ENCODE data around the gene MARCHF9.
A peak's percentile ranks its signal among the peaks of the same experiment; 100 is the strongest.

Gene MARCHF9

GRCh38 chr12:57755454-57756372 lies 810 bp downstream of the MARCHF9 start:
- in situ Hi-C loops (cut with HindIII; ENCODE audit: low pct_unique_long_range_greater_than_20kb, low sequenced_read_pairs), result no loop called here
- DNase-seq (ENCODE audit: low read depth in 1 of 2, low spot score in 1 of 2), result peak; percentile 50 to 60
- TF ChIP-seq JUND (IDR thresholded peaks at IDR 0.05; ENCODE audit: low read depth), result no peak

GRCh38 chr12:57756406-57757341 lies 1.8 kb downstream of the MARCHF9 start:
- TF ChIP-seq JUND (IDR thresholded peaks at IDR 0.05; ENCODE audit: low read depth), result no peak
- DNase-seq (ENCODE audit: low read depth in 1 of 2, low spot score in 1 of 2), result no peak
- in situ Hi-C loops (cut with HindIII; ENCODE audit: low pct_unique_long_range_greater_than_20kb, low sequenced_read_pairs), result no loop called here

- no peak for TF ChIP-seq JUND (IDR thresholded peaks at IDR 0.05; ENCODE audit: low read depth)
- in situ Hi-C loops (cut with HindIII; ENCODE audit: low pct_unique_long_range_greater_than_20kb, low sequenced_read_pairs), result no loop called here
- no peak for DNase-seq (ENCODE audit: low read depth in 1 of 2, low spot score in 1 of 2)
Observed at GRCh38 chr12:57757771-57758170, 2.9 kb downstream of the MARCHF9 start.

- no peak for DNase-seq (ENCODE audit: low read depth in 1 of 2, low spot score in 1 of 2)
- TF ChIP-seq JUND (IDR thresholded peaks at IDR 0.05; ENCODE audit: low read depth), result no peak
- in situ Hi-C loops (cut with HindIII; ENCODE audit: low pct_unique_long_range_greater_than_20kb, low sequenced_read_pairs), result no loop called here
Observed at GRCh38 chr12:57758552-57759359, 3.9 kb downstream of the MARCHF9 start.

- TF ChIP-seq JUND (IDR thresholded peaks at IDR 0.05; ENCODE audit: low read depth), result no peak
- DNase-seq (ENCODE audit: low read depth in 1 of 2, low spot score in 1 of 2), result peak; percentile 76 to 79
- in situ Hi-C loops (cut with HindIII; ENCODE audit: low pct_unique_long_range_greater_than_20kb, low sequenced_read_pairs), result no loop called here
Observed at GRCh38 chr12:57759360-57759980, 4.6 kb downstream of the MARCHF9 start.

GRCh38 chr12:57760347-57760982 lies 5.6 kb downstream of the MARCHF9 start:
- no peak for TF ChIP-seq JUND (IDR thresholded peaks at IDR 0.05; ENCODE audit: low read depth)
- in situ Hi-C loops (cut with HindIII; ENCODE audit: low pct_unique_long_range_greater_than_20kb, low sequenced_read_pairs), result no loop called here
- no peak for DNase-seq (ENCODE audit: low read depth in 1 of 2, low spot score in 1 of 2)

GRCh38 chr12:57761391-57761998 lies 6.6 kb downstream of the MARCHF9 start:
- no peak for TF ChIP-seq JUND (IDR thresholded peaks at IDR 0.05; ENCODE audit: low read depth)
- DNase-seq (ENCODE audit: low read depth in 1 of 2, low spot score in 1 of 2), result no peak
- in situ Hi-C loops (cut with HindIII; ENCODE audit: low pct_unique_long_range_greater_than_20kb, low sequenced_read_pairs), result no loop called here

GRCh38 chr12:57762463-57762862 lies 7.6 kb downstream of the MARCHF9 start:
- no peak for TF ChIP-seq JUND (IDR thresholded peaks at IDR 0.05; ENCODE audit: low read depth)
- no peak for DNase-seq (ENCODE audit: low read depth in 1 of 2, low spot score in 1 of 2)
- in situ Hi-C loops (cut with HindIII; ENCODE audit: low pct_unique_long_range_greater_than_20kb, low sequenced_read_pairs), result no loop called here

- no peak for TF ChIP-seq JUND (IDR thresholded peaks at IDR 0.05; ENCODE audit: low read depth)
- DNase-seq (ENCODE audit: low read depth in 1 of 2, low spot score in 1 of 2), result no peak
- in situ Hi-C loops (cut with HindIII; ENCODE audit: low pct_unique_long_range_greater_than_20kb, low sequenced_read_pairs), result no loop called here
Observed at GRCh38 chr12:57763881-57764661, 9.2 kb downstream of the MARCHF9 start.

- DNase-seq (ENCODE audit: low read depth in 1 of 2, low spot score in 1 of 2), result peak in 1 of 2 experiments; percentile 45
- no peak for TF ChIP-seq JUND (IDR thresholded peaks at IDR 0.05; ENCODE audit: low read depth)
- in situ Hi-C loops (cut with HindIII; ENCODE audit: low pct_unique_long_range_greater_than_20kb, low sequenced_read_pairs), result no loop called here
Observed at GRCh38 chr12:57764662-57765002, 9.7 kb downstream of the MARCHF9 start.

Data from T47D (cell line).